Ascending aorta (tissue), 2 donors: ENCODE measurements around the gene HOXC11. TPM values are rescaled to one million over a fixed set of nuclear protein-coding genes. Genes with fewer than 3 reads are reported as not detected.

Experiments
- DNase-seq, 2 donors: peaks; one replicate each; pipeline ENCODE4 v3.0.0-alpha.2; 2019; ENCODE audit warnings: low spot score in 2 of 2
- H3K27ac ChIP-seq, 2 donors: fragments of 200-600 bp; sonication (generic); one replicate each; pipeline ENCODE4 v1.5.1; 2016 to 2017; ENCODE audit warnings: mild to moderate bottlenecking in 1 of 2
- H3K27me3 ChIP-seq: fragments of 200-600 bp; sonication (generic); one replicate; pipeline ENCODE4 v1.5.1; 2017
- H3K36me3 ChIP-seq, 2 donors: fragments of 200-600 bp; sonication (generic); one replicate each; pipeline ENCODE4 v1.5.1; 2016
- H3K4me1 ChIP-seq, 2 donors: fragments of 200-600 bp; sonication (generic); one replicate each; pipeline ENCODE4 v1.5.1; 2016 to 2017; ENCODE audit warnings: mild to moderate bottlenecking in 1 of 2
- H3K4me3 ChIP-seq, 2 donors: fragments of 200-600 bp; sonication (generic); one replicate each; pipeline ENCODE4 v1.5.1; 2016 to 2017; ENCODE audit warnings: mild to moderate bottlenecking in 1 of 2
- H3K9me3 ChIP-seq, 2 donors: fragments of 200-600 bp; sonication (generic); one replicate each; pipeline ENCODE4 v1.5.1; 2016
- intact Hi-C: fragments of 100-400 bp; cut with DNase I; formaldehyde crosslinking; loops from one replicate; pipeline ENCODE4 v1.15.1; 2023
- total RNA-seq: library from RNA; depleted of rRNA; stranded (reverse); fragments of >200 nt; gene quantifications from one replicate; pipeline ENCODE4 v1.1.0, GENCODE V29; 2016
- TF ChIP-seq, protein P1 (sequence below), 3 experiments: fragments of 200-600 bp in 2 of 3; fragments of 450-650 bp in 1 of 3; sonication (generic) in 2 of 3; IDR thresholded peaks; one replicate each; pipeline ENCODE4 v1.5.1; 2016 to 2019; ENCODE audit warnings: antibody characterized with exemption in 3 of 3, mild to moderate bottlenecking in 1 of 3, moderate library complexity in 1 of 3

The HOXC11 gene
- total RNA-seq, 1 donor from 2014 or later = 0.32 TPM

DNA sequence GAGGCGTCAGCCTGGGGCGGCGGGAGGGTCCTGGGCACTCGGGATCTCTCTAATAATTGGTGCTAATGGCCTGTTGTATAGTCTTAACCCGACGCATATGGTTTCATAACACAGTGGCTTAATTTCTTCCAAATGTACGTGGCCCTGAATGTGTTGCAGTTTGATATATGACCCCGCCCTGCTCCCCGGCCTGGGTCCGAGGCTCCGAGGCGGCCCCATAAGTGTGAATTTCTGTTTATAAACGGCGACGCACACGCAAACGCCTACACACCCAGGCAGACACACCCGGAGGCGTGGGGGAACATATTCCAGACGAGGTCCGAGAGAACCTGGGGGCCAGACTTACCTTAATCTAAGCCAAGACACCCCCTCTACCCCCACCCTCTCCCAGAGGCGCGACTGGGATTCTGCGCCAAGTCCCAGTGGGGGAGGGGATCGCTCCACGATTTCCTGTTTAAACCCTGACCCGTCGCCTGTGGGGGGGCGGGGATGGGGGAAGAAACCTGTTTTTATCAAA is 45.6 kb downstream of the HOXC11 start:
- peak in 1 of 2 donors; percentile 80 for DNase-seq
- H3K36me3 ChIP-seq = no peaks in the 10 kb centered on the region
- intact Hi-C loops = loop anchor here (2.0 to 10.0 kb wide), 5 partner anchors 16 to 336 kb away; partner anchors contain the start of genes CBX5 and HNRNPA1
- peaks cover 0 to 10% of the 10 kb centered on the region in 2 donors for H3K4me1 ChIP-seq
- peak overlapping the region; percentile 94 to 96 for H3K27ac ChIP-seq
- TF ChIP-seq, protein P1, sequence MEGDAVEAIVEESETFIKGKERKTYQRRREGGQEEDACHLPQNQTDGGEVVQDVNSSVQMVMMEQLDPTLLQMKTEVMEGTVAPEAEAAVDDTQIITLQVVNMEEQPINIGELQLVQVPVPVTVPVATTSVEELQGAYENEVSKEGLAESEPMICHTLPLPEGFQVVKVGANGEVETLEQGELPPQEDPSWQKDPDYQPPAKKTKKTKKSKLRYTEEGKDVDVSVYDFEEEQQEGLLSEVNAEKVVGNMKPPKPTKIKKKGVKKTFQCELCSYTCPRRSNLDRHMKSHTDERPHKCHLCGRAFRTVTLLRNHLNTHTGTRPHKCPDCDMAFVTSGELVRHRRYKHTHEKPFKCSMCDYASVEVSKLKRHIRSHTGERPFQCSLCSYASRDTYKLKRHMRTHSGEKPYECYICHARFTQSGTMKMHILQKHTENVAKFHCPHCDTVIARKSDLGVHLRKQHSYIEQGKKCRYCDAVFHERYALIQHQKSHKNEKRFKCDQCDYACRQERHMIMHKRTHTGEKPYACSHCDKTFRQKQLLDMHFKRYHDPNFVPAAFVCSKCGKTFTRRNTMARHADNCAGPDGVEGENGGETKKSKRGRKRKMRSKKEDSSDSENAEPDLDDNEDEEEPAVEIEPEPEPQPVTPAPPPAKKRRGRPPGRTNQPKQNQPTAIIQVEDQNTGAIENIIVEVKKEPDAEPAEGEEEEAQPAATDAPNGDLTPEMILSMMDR (IDR thresholded peaks at IDR 0.05) = no peak
- no peaks in the 10 kb centered on the region for H3K9me3 ChIP-seq
- peak overlapping the region; percentile 47 to 71 for H3K4me3 ChIP-seq
- H3K27me3 ChIP-seq = no peaks in the 10 kb centered on the region

DNA sequence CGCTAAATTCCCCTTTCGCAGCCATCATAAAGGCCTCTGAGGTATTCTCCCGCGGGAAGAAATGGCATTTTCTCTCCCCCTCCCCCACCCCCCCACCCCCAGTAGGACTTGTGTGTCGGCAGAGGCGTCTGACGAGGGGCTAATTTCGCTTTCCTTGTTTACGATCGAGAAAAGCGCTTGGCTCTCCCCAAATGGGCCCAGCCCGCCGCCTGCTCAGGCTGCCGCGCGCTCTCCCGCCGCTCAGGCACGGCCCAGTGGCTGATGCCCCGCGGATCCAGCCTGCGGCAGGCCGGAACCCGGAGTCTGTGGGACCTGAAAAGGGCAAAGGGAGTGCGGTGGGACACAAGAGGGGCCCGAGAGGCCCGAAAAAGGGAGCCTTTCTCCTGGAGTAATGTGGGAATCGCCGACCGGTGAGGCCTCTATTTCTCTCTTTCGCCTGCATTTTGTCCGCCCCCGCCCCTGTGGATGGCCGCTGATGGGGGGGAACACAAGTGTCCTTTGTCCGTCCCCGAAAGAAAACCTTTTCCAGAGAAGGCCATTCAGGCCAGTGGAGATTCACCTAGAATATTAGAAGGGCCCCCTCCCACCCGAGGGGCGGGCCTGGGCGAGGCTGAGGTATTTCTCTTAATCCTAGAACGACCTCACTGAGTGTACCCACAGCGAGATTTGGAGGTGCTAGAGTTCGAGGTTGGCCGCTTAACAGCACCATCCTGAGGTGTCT is 46.3 kb downstream of the HOXC11 start:
- peak overlapping the region; percentile 47 to 71 for H3K4me3 ChIP-seq
- DNase-seq = no peak
- no peaks in the 10 kb centered on the region for H3K9me3 ChIP-seq
- H3K27me3 ChIP-seq = no peaks in the 10 kb centered on the region
- H3K36me3 ChIP-seq = no peaks in the 10 kb centered on the region
- TF ChIP-seq, protein P1 (IDR thresholded peaks at IDR 0.05) = no peak
- peaks cover 0 to 10% of the 10 kb centered on the region in 2 donors for H3K4me1 ChIP-seq
- H3K27ac ChIP-seq = peak overlapping the region; percentile 94 to 96
- intact Hi-C loops = loop anchor here (2.0 to 10.0 kb wide), 5 partner anchors 16 to 336 kb away; partner anchors contain the start of genes CBX5 and HNRNPA1

DNA sequence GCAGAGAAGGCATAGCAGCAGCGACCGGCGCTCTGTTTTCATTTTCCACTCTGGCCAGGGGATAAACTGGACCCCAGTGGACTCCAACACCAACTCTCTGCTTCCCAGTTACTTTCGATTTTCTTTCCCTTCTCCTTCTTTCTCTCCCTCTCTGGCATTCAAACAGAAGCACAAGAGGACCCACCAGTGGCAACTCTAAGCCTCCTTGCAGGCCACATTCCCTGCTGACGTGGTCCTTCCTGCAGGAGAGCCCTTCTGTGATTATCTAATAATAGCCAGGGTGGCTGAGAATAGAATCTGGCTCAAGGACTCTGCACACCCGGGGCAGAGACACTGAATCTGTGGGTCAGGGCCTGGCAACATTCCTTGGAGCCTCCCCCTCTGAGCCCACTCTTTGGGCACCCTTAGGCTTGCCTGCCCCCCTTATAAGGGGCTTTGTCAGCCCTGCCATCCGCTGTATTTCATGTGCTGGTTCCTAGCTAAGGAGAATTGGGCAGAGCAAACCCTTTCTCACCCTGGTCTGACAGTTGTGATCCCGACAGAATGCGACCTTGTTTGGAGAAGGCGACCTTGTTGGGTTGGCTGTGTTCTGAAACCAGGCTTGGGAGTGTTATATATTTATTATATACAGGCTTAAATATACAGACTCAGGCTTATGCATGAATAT is 47.1 kb downstream of the HOXC11 start:
- Histone ChIP-seq H3K27ac (peak overlapping the region; percentile 94 to 96), H3K4me3 (peak overlapping the region; percentile 47 to 71), H3K27me3 (no peaks in the 10 kb centered on the region), H3K36me3 (no peaks in the 10 kb centered on the region), H3K4me1 (peaks cover 0 to 10% of the 10 kb centered on the region in 2 donors), H3K9me3 (no peaks in the 10 kb centered on the region)
- peak in 1 of 2 donors; percentile 76 for DNase-seq
- intact Hi-C loops = loop anchor here (2.0 to 10.0 kb wide), 5 partner anchors 15 to 335 kb away; partner anchors contain the start of genes CBX5 and HNRNPA1
- TF ChIP-seq, protein P1 (IDR thresholded peaks at IDR 0.05) = no peak

DNA sequence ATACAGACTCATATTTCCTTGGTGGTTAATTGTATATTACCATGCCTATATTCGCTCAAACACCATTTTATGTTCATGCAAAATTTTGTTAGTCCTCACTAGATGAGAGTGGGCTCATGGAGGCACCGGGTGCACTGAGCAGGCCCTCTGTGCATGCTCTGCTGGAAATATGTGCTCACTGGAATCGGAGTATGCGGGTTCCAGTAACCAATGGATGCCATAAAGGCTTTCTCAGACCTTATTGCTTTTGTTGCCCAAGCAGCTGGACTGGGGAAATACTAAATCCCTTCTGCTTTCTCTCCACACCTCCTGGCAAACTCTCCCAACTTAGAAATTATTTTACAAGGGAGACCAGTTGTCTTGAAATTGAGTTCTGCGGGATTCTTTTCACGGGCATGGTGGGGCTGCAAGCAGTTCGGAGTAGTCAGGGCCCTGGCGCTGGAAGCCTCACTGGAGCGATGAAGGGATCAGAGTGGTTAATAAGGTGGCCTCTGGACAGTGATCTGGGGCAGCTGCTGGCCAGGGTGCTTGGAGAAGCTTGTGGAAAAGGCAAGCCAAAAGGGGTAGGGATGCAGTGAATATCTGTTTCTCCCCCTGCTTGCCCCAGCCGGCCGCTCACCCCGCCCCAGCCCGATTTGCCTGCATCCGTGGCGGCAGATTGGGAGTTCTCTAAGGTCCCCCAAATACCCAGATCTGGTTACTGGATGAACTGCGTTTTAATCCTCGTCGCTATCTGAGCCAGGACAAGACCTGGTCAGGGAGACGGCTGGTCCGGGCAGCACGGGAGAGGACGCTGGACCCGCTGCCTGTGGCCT is 47.9 kb downstream of the HOXC11 start:
- TF ChIP-seq, protein P1 (IDR thresholded peaks at IDR 0.05) = no peak
- H3K4me1 ChIP-seq = peaks cover 0 to 10% of the 10 kb centered on the region in 2 donors

DNA sequence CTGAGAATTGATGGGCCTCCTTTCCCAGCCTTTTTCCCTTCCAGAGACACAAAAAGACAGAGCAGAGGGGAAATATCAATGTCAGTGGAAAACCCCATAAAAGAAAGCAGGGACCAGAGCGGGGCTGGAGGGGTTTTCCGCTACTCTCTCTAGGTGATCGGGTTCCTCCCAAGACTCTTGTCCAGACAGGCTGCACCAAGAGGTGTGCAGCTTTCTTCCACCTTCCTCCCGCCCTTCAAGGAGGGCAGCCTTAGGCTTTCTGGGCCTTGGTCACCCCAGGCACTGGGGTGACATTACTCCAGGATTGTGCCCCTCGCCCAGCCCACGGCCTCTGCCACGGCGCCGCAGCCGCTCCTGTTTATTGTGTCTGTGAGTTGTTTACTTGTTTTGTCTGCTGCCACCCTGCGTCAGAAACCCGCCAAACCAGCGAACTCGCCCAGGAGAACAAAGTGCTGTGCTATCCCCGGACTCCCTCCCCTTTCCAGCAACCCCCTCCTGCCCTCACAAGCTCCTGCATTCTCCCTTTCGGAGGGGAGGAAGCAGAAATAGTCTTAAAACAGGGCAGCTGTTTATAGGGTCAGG is 48.6 kb downstream of the HOXC11 start:
- no peaks in the 10 kb centered on the region for H3K27me3 ChIP-seq
- H3K4me3 ChIP-seq = no peak overlapping the region
- no peaks in the 10 kb centered on the region for H3K36me3 ChIP-seq
- TF ChIP-seq, protein P1 (IDR thresholded peaks at IDR 0.05) = no peak
- peaks cover 0 to 8% of the 10 kb centered on the region in 2 donors for H3K4me1 ChIP-seq
- H3K9me3 ChIP-seq = no peaks in the 10 kb centered on the region
- intact Hi-C loops = no loop called here
- H3K27ac ChIP-seq = peak overlapping the region in 1 of 2 donors; percentile 94
- DNase-seq = no peak

More for the DNA sequence above, 47.9 kb downstream of the HOXC11 start:
- Histone ChIP-seq H3K9me3 (no peaks in the 10 kb centered on the region), H3K36me3 (no peaks in the 10 kb centered on the region), H3K27me3 (no peaks in the 10 kb centered on the region), H3K4me3 (peak overlapping the region in 1 of 2 donors; percentile 71), H3K27ac (peak overlapping the region; percentile 94 to 96)
- intact Hi-C loops = no loop called here
- DNase-seq = no peak
